Cerebellar nuclear complex (tissue), 1 donor: ENCODE measurements around the gene IFITM10.

Source experiments
- DNase-seq, 2 experiments: peaks; one replicate each; lab custom pipeline; 2025; lab: John Stamatoyannopoulos, UW

IFITM10 gene

GRCh38 chr11:1717745-1718144 lies 32.6 kb downstream of the IFITM10 start:
- no peak for DNase-seq

GRCh38 chr11:1714908-1715885 lies 35.2 kb downstream of the IFITM10 start:
- no peak for DNase-seq

DNA sequence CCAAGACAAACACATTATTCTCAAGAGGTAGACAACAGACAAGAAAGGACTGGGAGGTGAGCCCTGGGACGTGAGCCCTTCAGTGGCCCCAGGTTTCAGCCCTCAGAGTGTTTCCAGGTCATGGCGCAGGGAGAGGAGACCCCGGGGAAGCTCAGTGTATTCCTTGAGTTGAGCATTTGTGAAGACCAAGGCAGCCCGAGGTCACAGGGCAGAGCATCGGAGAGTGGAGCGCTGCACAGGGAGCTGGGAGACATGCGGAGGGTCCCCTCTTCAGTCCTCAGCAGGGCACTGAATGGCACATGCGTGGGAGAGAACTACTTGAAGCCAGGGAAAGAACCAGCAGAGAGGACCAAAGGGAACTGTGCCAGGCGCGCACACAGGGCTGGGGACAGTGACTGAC lies 41.7 kb downstream of the IFITM10 start:
- no peak for DNase-seq

DNA sequence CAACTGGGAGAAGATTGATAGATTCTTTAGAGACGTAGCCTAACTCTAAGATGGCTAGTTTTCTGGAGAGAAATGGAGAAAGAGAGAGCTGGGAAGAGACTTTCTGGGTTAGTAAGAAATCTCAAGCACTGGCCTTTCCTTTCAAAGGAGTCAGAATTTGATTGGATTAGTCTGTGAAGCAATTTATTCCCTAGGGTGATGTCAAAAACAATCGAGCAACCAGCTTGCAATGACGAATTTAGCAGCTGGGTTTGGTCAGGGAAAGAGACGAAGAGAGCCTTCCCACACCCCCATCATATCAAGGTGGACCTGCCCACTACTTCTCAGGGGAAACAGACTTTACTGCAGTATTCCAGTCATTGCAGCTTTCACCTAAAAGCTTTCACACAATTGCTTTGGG lies 42.6 kb downstream of the IFITM10 start:
- no peak for DNase-seq

DNA sequence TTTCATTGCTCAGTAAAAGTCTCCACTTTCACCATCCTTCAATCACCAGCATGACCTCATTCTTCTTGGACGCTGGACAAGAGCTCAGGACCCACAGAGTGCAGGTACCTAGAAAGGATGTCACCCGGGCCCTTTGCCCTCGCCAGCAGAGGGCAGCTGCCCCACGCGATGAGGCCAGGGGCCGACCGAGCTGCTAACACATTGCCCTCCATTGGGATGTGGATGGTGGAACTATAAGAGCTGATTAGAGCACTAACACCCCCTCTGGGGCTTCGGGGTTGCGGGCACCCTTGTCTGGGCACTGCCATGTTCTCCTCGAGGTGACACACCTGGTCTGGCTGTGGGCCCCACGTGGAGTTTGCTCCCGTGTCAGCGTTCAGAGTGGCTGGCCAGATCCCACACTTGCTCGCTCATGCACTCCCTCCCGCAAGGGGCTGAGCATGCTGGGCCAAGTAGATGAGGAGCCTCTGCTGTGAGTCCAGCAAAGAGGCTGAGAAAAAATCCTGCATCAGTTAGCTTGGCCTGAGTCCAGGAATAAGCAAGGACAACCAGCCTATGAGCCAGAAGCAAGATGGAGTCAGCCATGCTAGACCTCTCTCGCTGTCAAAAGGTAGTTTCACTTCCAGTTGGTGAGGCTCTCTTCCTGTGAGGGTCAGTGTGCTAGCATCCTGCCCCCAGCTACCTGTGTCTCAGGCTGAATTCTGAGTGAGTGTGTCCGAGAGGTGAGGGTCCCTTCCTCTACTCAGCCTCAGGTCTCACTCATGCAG lies 43.6 kb downstream of the IFITM10 start:
- DNase-seq: no peak

DNA sequence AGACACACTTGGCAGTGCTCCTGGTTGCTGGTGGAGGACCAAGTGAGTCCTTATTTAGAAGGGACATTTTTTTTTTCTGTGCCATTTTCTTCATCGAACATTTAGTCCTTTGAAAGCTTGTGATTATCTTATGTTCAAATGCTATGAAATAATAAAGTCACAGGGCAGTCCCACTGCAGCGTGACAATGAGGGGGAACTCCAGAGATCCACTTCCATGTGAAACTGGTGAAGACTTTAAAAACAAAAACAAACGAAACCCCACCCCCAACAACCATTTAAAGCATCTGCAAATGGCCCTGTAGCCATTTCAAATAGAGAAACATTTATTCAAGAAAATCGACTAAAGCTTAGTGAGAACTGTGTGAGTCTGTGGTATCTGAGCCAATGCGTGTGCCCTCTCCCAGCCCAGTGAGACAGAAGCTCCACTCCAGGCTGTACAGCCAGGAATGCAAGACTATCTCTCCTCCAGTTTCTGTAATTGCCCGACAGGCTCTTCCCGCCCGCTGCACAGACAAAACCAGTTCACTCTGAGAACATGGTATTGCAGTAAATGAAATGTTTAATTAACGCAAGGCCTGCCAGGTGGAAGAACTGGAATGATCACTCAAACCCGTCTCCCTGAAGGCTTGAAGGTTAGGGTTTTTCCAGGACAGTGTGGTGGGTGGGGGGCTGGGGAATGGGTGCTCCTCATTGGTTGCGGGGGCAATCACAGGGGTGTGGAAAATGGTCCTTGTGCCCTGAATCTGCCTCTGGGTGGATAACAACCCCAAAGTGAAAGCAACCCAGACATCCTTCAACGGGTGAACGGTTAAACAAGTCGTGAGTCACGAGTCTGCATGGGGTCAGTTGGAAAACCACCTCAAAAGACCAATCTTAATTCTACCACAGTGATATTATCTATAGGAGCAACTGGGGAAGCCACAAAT lies 45.0 kb downstream of the IFITM10 start:
- no peak for DNase-seq

- DNase-seq: no peak
Measured at GRCh38 chr11:1703146-1703545, 47.2 kb downstream of the IFITM10 start.

DNA sequence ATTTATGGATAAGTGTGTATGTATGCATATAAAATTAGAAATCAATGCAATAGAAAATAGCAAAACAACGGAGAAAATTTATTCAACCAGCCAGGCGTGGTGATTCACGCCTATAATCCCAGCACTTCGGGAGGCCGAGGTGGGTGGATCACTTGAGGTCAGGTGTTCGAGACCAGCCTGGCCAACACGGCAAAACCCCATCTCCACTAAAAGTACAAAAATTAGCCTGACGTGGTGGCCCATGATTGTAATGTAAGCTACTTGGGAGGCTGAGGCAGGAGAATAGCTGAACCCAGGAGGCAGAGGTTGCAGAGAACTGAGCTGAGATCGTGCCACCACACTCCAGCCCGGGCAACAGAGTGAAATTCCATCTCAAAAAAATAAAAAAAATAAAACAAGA lies 47.9 kb downstream of the IFITM10 start:
- no peak for DNase-seq

- DNase-seq: no peak
Measured at GRCh38 chr11:1701091-1701807, 49.1 kb downstream of the IFITM10 start.

DNA sequence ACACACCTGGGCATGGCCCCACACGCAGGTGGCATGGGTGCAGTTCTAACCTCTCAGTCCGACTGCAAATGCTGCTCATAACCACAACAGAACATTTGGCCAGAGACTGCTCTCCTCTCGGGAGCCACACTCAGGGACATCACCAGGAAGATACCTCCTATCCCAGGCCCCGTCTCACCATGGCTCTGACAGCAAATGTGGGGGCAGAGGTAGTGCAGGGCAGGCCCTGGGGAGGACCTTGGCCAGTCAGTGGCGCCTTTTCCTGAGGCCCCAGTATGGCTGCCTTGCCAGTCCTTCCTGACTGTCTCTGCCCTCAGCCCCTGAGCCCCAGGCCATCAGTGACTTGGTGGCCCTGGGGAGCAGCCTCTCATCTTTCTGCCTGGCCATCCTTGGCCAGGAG lies 50.6 kb downstream of the IFITM10 start:
- no peak for DNase-seq

- no peak for DNase-seq
Measured at GRCh38 chr11:1696608-1697570, 53.5 kb downstream of the IFITM10 start, which contains the start of gene KRTAP5-6. TSS of gene KRTAP5-6 (plus strand) at chr11:1697195. CDS start at chr11:1697246, 51 bp downstream.

DNA sequence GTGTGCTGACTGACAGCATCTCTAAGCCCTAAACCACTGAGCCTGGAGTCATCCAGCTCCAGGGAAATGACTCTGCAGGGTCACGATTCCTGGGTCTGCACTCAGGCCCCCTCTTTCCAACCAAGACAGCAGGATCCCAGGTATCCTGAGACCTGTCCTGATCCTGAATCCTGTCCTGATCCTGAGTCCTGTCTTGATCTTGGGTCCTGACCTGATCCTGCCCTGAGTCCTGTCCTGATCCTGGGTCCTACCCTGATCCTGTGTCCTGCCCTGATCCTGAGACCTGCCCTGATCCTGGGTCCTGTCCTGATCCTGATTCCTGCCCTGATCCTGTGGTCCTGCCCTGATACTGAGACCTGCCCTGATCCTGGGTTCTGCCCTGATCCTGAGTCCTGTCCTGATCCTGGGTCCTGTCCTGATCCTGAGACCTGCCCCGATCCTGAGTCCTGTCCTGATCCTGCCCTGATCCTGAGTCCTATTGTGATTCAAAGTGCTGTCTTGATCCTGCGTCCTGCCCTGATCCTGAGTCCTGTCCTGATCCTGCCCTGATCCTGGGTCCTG lies 54.8 kb downstream of the IFITM10 start:
- no peak for DNase-seq

- no peak for DNase-seq
Measured at GRCh38 chr11:1694846-1695547, 55.4 kb downstream of the IFITM10 start.

DNA sequence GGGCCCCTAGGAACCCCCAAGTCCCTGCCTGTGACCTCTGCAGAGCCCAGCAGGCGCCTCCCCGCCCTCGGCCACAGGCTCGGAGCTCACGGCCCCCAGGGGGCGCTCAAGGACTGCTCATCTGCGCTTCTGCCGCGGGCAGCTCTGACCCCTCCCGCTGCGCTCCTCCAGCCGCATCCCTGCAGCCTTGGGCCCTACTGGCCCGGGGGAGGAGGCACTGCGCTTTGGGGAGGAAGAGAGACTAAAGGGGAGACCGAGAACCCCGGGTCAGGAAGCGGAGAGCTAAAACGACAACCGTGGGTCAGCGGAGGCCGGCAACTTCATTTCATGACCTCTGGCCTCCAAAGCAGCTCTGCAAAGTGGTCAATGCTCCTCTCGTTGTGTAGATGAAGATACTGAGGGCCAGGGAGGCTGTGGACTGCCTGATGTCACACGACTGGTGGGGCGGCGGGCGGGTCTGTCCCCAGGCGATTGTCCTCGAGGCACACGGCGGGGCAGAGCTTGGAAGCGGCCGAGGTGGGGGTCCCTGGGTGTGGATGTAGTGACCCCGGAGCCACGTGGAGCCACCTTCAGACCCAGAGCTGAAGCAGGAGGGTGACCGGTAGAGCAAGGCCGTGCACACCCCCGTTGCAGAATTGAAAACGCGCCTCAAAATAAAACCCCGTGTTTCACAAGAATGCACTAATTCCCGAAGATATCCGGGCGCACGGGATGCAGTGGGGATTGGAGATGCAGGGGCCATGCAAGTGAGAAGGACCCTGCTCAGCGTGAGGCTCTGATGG lies 56.1 kb downstream of the IFITM10 start:
- peak in 1 of 2 experiments; percentile 44 for DNase-seq

- peak in 1 of 2 experiments; percentile 57 for DNase-seq
Measured at GRCh38 chr11:1693327-1694063, 56.9 kb downstream of the IFITM10 start.

DNA sequence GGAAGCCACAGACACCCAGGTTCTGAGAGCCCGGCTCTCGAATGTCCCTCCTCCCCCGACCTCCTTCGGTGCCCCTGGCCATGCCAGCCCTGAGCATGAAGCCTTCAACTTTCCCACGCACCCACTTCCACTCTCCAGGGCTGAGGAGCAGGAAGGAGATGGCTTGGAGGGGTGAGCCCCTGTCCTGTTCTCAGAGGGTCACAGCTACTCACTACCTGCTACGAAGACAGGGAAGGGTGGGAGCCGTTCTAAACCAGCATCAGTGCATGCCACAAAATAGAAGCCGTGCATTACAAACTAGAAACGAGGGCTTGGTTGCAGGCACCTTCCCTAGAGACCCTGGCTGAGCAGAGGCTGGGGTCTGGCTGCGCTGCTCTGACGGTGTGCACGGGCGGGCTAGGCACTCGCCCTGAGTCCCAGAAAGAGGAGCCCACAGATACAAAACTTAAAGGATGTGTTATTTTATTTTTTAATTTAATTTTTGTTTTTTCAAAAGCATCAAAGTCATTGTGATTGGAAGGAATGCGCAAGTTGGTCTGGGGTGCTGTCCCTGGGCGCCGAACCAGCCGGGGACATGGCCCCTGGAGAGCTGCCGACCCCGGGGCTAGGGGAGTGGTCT lies 57.6 kb downstream of the IFITM10 start:
- DNase-seq: no peak
